SIG-M5 treated with dmso at 0.1 percent for 504 hours (cell line): ENCODE data around the gene ATF7.
A peak's percentile ranks its signal among the peaks of the same experiment; 100 is the strongest.

Experiments
- DNase-seq: peaks from one replicate; lab custom pipeline; 2025; ENCODE audit not compliant: unreplicated experiment; lab: John Stamatoyannopoulos, UW

The ATF7 gene

DNA sequence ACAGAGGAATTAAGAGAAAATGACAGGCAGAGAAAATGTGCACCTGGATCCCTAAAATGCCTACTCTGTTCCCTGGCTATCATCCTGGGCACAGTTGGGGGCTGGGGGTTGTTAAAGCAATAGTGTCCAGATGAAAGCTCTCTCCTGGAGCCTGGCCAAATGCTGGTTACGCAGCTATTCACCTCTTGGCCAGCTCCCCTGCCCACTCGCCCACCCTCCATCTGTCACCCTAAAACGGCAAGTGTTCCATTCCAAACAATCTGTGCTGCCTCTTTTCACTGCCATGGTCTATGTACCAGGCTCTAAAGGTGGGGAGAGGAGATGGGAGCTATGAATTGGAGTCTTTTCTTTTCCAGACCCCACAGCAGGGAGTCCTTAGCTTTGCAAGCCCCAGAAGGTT lies 94.2 kb downstream of the ATF7 start:
- DNase-seq = no peak

DNA sequence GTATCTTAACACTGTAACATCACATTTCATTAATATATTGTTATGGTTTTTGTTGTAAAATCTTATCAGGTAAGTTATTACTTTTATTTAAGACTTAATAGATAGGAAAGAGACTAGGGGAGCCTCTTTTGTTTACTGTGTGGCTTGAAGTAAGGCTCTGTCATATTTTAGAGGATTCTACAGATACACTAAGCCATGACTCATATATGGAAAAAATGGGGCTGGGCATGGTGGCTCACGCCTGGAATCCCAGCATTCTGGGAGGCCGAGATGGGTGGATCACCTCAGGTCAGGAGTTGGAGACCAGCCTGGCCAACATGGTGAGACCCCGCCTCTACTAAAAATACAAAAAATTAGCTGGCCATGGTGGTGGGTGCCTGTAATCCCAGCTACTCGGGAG lies 95.3 kb downstream of the ATF7 start:
- DNase-seq = no peak

DNA sequence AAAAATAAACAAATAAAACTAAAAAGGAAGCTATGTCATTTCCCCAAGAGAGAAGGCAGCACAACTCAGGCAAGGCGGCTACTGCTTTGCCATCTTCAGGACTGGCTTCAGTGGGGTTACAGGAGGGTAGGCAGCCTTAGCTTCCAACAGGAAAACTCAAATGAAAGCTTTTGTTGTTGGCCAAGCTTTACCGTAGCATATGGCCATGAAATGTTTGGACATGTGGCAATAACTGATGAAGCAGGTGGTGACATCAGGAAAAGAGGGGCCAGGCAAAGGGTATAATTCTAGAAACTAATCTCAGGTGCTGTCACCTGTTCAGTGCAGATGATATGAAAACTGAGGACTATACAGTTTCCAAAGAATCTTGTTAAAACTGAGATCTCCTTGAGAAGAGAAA lies 96.1 kb downstream of the ATF7 start:
- no peak for DNase-seq

DNA sequence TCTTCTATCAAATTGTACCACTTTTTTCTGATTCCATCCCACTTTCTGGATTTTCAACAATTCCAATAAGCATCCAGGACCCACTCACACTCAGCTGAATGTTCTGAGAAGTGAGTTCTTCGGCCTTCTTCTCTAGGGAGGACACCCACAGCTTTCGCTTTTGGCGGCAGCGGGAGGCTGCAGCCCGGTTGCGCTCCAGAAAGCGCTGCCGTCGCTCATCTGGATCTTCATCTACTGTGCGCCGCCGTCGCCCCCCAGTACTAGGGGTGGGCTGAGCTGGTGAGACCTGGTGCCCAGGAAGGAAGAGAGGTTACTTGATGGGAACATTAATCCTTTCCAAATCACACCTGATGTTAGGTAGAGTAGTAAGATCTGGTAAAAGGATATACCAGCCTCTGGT lies 101.7 kb downstream of the ATF7 start:
- no peak for DNase-seq

DNA sequence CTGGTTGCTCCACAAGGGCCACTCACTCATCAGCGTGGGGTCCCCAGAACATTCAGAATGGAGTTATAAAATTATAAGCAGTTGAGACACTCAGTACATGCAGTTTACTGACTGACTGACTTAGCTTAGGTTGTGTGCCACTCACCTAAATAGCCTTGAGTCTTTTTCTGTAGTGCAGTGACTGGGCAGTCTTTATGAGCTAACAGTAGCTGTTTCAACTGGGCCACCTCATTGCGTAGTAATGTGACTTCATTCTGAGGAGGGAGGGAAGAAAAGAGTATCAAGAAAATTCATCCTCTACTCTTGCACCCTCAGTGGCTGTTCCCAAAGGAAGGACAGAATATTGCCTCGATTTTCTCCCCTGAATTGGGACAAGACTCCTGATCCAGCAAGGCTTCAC lies 103.1 kb downstream of the ATF7 start:
- DNase-seq = no peak

DNA sequence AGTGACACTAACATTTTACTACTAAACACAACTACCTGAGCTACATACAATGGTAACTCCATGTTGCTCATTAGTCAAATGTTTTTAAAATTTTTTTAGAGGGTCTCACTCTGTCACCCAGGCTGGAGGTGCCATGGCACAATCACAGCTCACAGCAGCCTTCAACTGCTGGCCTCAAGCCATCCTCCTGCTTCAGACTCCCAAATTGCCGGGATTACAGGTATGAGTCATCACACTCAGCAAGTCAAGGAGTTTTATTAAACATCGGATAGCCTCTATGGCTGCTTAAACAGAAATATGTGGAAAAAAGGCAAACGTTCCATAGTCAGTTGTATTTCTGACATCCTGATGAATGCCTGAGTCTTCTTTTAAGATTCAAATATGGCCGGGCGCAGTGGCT lies 107.8 kb downstream of the ATF7 start:
- DNase-seq = no peak

DNA sequence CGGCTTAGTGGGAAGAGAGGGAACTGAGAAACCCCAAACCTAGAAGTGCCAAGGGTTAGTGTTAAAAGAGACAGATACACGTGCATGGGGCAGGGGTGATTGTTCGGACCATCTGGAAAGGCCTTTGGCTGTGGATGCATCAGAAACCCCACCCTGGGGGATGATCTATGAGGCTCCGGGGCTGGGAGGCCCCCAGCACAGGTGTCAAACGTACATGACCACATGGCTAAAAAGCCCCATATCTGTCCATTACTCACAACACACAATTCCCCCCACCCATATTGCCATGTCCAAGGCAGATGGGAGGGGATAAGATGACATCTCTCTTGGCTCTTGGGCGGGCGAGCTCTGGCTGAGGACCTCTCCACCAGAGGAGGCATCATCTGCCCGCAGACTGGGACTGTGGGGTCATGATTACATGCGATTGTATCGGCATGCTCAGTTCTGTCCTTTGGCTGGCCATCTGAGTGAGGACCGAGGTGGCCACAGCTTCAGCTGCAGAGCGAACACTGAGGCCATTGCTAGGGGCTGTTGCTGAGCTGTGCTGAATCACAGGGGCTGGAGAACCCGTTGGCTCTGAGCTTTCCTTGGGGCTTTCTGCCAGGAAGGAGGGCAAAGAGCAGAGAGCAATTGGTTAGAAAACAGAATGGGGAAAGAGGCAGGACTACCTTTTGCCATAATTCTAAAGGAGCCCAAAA lies 109.3 kb downstream of the ATF7 start:
- DNase-seq = no peak

DNA sequence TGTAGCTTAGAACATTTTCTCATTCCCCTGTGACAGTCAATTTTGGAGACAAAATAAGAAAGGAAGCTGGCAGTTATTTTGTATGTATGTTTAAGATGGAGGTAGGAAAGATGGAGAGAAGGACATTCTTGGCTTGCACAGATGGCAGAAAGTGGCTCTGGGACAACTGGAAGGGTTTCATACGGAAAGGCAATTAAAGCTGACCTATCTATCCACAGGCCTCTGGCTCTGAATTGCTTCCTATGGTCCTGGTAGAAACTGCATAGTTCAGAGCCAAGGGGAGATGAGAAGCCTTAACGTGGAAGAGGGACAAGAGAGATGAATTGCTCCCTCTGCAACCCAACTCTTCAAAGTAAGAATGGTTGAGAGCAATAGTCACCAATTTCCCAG lies 110.9 kb downstream of the ATF7 start:
- DNase-seq = no peak

DNA sequence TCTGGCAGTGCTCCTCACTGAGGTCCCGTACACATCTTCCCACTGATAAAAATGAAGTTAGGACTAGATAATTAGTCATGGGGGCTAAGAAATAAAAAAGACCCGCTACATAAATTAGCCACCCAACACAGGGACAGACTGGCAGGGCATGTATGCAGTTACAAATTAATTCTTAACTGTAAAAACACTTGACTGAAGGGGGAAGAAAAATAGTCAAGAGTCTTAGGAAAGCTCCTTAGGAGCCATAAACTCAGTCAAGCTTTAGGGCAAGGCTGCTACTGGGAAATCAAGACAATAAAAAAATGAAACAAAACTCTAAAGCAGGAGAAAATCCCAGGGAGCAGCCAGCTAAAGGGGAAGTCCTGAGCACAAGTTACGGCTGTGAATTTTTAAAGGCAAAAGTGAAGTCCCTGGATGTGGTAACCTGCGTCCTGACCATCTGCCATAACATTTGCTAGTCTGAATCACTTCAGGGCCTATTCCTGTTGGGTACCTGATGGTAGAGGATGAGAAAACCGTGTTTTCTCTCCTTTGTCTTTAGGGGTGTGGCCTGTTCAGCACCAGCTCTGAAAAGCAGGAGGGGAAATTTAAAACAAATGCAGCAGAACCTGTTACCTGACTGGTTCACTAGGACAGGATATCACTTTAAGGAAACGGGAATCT lies 111.4 kb downstream of the ATF7 start:
- DNase-seq = no peak

DNA sequence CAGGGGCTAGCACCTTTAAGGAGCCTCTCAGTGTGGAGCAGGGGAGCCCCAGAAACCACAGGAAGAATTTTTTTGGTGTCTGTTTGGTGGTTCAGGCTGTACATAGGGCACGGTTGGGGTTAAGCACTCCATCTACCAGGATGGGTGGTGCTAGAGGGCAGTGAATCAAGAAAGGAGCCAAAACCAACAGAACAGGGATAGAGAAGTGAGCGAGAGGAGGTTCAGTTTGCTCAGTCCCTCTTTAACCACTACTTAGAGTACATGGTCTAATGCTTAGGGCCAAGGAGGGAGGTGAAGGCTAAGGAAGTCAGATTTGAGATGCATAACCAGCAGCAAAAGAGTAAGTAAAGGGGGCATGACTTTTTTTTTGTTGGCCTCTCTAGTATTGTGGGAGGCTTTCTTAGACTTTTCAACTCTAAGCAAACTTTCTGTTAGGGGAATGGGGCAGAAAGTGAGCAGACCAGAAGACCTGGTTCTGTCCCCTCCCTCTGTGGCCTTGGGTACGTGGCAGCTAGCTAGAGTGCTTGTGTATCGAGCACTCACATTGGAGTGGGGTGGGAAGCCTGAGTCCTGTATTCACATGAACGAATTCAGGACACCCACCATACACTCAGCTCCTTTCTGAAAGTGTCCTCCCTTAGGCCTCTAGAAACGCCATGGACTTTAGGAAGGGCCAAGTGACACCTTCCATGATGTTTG lies 112.3 kb downstream of the ATF7 start:
- DNase-seq = no peak

DNA sequence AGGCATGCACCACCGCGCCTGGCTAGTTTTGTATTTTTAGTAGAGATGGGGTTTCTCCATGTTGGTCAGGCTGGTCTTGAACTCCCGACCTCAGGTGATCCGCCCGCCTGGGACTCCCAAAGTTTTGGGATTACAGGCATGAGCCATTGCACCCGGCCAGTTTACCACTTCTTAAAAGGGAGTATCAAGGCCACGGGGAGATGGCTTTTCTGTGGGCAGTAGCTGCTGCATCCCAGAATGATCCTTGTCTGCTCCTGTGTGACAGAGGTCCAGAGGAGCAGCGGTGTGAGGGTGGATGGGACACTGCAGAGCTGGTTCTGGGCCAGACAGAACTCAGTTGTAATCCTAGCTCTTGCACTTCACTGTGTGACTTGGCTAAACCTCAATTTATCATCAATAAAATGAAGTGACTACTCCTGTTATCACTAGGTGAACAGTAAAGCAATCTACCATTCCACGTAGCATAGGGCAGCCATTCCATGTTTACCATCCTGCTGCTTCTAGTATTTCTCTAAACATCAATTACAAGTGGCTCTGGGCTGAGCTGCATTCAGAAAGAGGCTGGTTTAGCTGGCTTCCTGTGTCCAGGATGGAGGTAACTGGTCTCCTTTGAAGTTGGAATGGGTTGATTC lies 115.9 kb downstream of the ATF7 start:
- DNase-seq = no peak

DNA sequence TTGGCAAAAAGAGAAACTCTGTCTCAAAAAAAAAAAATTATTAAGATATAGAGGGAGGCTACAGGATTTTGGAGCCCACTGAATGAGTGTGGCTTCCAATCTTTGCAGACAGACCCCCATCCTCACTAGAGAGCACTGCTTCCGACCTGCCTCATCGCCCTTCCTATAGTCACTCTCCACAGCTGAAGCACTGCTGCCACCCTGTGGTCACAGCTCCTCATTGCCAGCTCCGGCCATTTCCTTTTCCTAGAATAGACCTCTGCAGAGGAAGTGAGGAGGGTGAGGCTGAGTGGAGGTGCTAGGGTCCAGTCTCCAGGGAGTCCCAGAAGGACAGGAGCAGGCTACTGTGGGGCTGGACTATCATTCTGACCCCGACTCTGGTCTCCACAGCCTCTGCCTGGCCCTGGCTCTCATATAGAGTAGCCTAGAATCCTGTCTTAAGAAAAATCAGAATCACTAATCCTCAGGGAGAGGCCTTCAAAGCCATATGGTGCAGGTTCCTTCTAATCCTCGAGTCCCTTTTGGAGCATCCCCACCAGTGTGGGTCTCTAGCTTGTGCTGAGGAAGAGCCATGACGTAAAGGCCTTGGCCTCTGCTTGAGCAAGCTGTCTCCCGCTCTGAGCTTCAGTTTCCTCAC lies 117.5 kb downstream of the ATF7 start:
- peak; percentile 88 for DNase-seq

DNA sequence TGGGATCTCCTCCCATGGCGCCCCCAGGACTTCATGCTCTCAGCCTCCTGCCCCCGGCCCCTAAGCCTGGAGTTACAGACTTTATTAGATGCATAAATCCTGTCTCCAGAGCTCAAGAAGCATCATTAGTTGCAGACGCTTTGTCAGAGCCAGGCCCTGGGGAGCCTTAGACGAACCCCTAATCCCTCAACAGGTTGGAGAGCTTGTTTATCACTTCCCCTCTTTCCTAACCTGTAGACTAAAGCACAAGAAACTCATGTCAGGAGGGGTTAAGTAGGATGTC lies 118.6 kb downstream of the ATF7 start:
- no peak for DNase-seq

DNA sequence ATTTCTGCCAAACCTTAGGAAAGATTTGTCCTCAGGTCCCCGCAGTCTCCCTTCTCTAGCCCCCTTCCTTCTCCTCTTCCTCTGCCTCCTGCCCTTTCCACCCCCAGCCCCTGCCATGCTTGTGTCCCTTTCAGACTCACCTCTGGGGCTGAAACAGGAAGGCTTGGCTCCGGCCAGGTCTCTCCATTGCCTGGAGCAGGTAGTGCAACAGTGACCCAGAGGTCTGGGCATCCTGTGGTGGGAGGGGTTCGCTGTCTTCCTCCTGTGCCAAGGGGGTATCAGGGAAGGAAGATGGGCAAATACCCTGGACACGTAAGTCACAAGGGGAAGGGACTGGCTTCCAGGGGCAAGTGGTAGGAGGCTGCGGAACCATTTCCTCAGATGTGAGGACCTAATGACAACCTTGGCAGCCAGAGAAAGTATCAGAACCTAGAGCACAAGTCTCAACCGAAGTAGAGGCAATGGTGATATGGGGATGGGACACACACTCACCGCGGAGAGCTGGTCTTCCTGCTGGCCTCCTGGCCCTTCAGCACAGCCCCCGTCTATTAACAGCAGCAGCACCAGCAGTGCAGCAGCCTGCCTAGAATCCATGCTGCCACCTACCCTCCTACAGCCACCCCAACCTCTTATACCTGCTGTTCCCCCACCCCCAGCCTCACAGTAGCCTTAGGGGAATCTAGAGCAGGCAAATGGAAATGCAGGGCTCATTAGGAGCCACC lies 119.1 kb downstream of the ATF7 start, which contains the start of gene NPFF:
NPFF (minus strand) TSS at position 604 of the 722 bp plus-strand sequence; CDS start at position 594, 10 bp downstream.
- no peak for DNase-seq

DNA sequence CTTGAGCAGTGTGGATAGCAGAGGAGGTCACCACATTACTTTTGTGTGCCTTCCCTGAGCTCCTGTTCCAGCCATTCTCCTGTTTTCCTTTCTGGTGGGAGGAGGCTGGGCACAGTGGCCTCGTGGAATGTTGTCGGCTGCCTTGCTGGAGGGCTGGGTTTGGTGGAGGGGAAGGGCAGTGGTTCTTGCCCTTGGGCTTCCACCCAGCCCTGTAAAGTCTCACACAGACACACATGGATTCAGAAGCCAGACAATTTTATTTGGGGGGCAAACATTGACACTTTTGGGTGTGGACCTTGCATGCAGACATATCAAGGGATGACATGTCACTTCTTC lies 119.8 kb downstream of the ATF7 start:
- DNase-seq = no peak

DNA sequence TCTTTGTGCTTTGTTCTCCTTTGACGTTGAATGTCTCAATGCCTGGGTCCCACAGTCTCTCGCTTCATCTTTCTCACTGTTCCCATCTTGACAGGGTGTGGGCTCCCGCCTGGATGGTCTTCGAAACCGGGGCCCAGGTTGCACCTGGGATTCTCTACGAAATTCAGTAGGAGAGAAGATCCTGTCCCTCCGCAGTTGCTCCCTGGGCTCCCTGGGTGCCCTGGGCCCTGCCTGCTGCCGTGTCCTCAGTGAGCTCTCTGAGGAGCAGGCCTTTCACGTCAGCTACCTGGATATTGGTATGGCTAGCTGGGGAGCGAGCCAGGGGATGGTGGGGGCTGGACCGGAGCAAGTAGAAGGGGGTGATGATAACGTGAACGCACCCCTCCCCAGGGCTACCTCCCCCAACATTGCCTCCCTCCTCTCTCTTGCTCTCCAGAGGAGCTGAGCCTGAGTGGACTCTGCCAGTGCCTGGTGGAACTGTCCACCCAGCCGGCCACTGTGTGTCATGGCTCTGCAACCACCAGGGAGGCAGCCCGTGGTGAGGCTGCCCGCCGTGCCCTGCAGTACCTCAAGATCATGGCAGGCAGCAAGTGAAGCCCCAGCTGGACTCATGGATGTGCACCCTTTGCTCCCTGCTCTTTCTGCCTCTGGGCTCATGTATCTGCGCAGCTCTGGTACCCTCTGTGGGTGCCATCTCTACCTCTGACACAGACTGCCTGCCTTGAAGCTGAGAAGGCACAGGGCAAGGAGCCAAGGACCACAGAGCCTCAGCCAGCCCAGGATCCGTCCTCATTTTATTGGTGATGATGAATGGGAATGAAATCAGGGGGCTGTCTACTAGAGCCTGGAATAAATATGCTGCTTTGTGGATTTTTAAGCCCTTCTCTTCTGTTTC lies 120.4 kb downstream of the ATF7 start:
- no peak for DNase-seq

DNA sequence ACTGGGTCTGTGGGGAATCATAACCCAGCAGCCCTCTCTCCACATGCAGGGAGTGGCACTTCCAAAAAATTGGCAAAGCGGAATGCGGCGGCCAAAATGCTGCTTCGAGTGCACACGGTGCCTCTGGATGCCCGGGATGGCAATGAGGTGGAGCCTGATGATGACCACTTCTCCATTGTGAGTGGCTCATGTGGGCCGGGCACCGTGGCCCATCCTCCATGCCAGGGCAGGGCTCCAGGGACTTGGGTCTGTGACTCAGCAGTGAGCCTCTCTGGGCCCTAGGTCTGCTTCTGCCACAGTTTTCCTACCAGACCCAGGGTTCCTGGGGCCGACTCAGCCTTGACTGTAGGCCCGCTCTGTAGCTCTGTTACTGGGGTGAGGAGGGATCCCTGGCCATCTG lies 121.1 kb downstream of the ATF7 start:
- no peak for DNase-seq

DNA sequence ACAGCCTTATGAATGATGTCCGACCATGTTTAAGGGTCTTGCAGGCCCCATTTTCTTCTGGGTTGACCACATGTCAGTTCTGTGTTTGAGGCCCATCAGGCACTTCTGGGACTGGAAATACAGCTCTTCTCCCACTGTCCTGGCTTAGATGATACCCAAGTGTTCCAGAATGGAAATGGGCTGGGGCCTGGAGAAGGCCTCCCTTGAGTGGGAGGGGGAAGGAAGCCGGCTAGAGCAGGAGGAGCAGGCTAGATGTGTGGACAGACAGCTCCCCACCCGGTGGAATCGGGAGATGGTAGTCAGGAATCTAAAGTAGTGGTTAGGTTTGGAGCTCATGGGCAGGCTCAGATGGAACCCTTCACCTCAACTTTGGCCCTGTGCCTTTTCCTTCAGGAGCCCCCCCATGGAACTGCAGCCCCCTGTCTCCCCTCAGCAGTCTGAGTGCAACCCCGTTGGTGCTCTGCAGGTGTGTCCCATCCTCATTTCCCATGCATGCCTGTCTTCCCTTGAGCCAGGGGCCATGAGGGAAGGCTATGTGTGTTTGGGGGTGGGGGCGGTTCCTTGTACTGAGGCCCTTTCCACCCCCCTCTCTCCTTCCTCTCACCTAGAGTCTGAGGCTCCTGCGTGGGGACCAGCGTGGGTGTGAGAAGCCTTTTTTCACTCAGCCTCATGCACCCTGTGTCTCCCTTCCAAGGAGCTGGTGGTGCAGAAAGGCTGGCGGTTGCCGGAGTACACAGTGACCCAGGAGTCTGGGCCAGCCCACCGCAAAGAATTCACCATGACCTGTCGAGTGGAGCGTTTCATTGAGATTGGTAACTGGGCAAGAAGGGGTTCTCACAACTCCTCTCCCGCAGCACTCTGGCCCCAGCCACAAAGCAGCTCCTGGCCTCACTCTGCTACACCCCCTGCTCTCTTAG lies 121.9 kb downstream of the ATF7 start:
- no peak for DNase-seq
